HCT116 (cell line): ENCODE measurements around the gene CENPC. TPM values are rescaled to one million over a fixed set of nuclear protein-coding genes. Genes with fewer than 3 reads are reported as not detected.

Experiments used
- ATAC-seq: fragments of 200-7000 bp; cut with Tn5 transposase; 2 replicates; pipeline ENCODE4 v1.9.1; 2020; ENCODE audit warnings: mild to moderate bottlenecking, moderate library complexity
- BruUV-seq: library from RNA; stranded (reverse); fragments of 400-500 nt; replicated peaks from 2 replicates; lab custom pipeline; 2021; lab: Mats Ljungman, UMichigan
- CTCF ChIA-PET: fragments of 300-600 bp; sonication (Branson Sonifier 250); formaldehyde crosslinking; loops from one replicate; lab custom pipeline; 2021; ENCODE audit warnings: antibody characterized with exemption; lab: Charles Lee
- POLR2A ChIA-PET: fragments of 300-600, 350-600 bp; sonication (Branson Sonifier 250); formaldehyde crosslinking; loops from one replicate; lab custom pipeline; 2021; ENCODE audit warnings: antibody characterized with exemption; lab: Charles Lee
- RAD21 ChIA-PET, 2 experiments: fragments of 300-600 bp; sonication (Branson Sonifier 250); formaldehyde crosslinking; loops; one replicate each; lab custom pipeline; 2023; ENCODE audit warnings: low total read pairs in 2 of 2; ENCODE audit not compliant: uncharacterized antibody in 2 of 2, unreplicated experiment in 2 of 2, low non-redundant PET in 1 of 2; lab: Charles Lee
- DNase-seq: peaks from one replicate; pipeline ENCODE4 v3.0.0-alpha.2; 2010; ENCODE audit warnings: low read depth, low spot score
- H2AFZ ChIP-seq: fragments of 200-600 bp; shearing (Covaris generic), sonication (generic); 2 replicates; pipeline ENCODE4 v1.6.1; 2017; ENCODE audit warnings: low read depth, mixed run types, mixed read lengths, antibody characterized with exemption, low read length; ENCODE audit not compliant: poor library complexity, severe bottlenecking
- H3K27ac ChIP-seq: 2 replicates; pipeline ENCODE4 v1.5.1; 2012; ENCODE audit warnings: low read depth, low read length
- H3K27me3 ChIP-seq: fragments of 200-600 bp; sonication (generic); 2 replicates; pipeline ENCODE4 v1.6.1; 2016; ENCODE audit warnings: mixed run types, low read length, mixed read lengths; ENCODE audit not compliant: insufficient read depth
- H3K36me3 ChIP-seq, 2 experiments: fragments of 200-500 bp in 1 of 2; fragments of 200-600 bp in 1 of 2; sonication (Bioruptor generic) in 1 of 2; sonication (generic) in 1 of 2; 2 replicates each; pipeline versions ENCODE4 v1.5.1 to v1.6.1; 2014 to 2016; ENCODE audit warnings: low read length in 2 of 2, inconsistent platforms in 1 of 2, mixed read lengths in 1 of 2, mixed run types in 1 of 2; ENCODE audit not compliant: insufficient read depth in 2 of 2, control insufficient read depth in 1 of 2
- H3K4me1 ChIP-seq, 2 experiments: fragments of 200-600 bp in 1 of 2; sonication (generic) in 1 of 2; 2 replicates each; pipeline versions ENCODE4 v1.5.1 to v1.6.1; 2012 to 2017; ENCODE audit warnings: low read length in 2 of 2, inconsistent platforms in 1 of 2, mild to moderate bottlenecking in 1 of 2, mixed read lengths in 1 of 2, mixed run types in 1 of 2, moderate library complexity in 1 of 2; ENCODE audit not compliant: insufficient read depth in 2 of 2, control insufficient read depth in 1 of 2
- H3K4me2 ChIP-seq: fragments of 200-600 bp; sonication (generic); 2 replicates; pipeline ENCODE4 v1.6.1; 2017; ENCODE audit warnings: mixed run types, low read length, mixed read lengths
- H3K4me3 ChIP-seq, 2 experiments: fragments of 200-600 bp in 1 of 2; sonication (generic) in 1 of 2; replicated peaks in 1 of 2; 2 replicates each; pipeline ENCODE4 v1.5.1; 2011 to 2016; ENCODE audit warnings: low read length in 2 of 2, control low read depth in 1 of 2, low read depth in 1 of 2, mild to moderate bottlenecking in 1 of 2, mixed read lengths in 1 of 2, mixed run types in 1 of 2
- H3K79me2 ChIP-seq: fragments of 200-600 bp; sonication (generic); 2 replicates; pipeline ENCODE4 v1.6.1; 2017; ENCODE audit warnings: mild to moderate bottlenecking, mixed run types, low read length, moderate library complexity, mixed read lengths; ENCODE audit not compliant: insufficient read depth
- H3K9ac ChIP-seq: fragments of 200-600 bp; sonication (generic); 2 replicates; pipeline ENCODE4 v1.6.1; 2016; ENCODE audit warnings: low read length, mixed read lengths
- H3K9me2 ChIP-seq: fragments of 200-600 bp; sonication (generic), shearing (Covaris generic); 2 replicates; pipeline ENCODE4 v1.6.1; 2017; ENCODE audit warnings: mixed run types, mild to moderate bottlenecking, moderate library complexity; ENCODE audit not compliant: insufficient read depth
- H3K9me3 ChIP-seq, 2 experiments: fragments of 200-500 bp in 1 of 2; fragments of 200-600 bp in 1 of 2; sonication (Bioruptor generic) in 1 of 2; sonication (generic) in 1 of 2; 2 replicates each; pipeline ENCODE4 v1.6.1; 2014 to 2017; ENCODE audit warnings: low read length in 2 of 2, mixed read lengths in 2 of 2, inconsistent platforms in 1 of 2, low read depth in 1 of 2, mild to moderate bottlenecking in 1 of 2, mixed run types in 1 of 2, moderate library complexity in 1 of 2; ENCODE audit not compliant: control insufficient read depth in 1 of 2, insufficient read depth in 1 of 2
- H4K20me1 ChIP-seq: fragments of 200-600 bp; sonication (generic), shearing (Covaris generic); 2 replicates; pipeline ENCODE4 v1.6.1; 2017; ENCODE audit warnings: mixed run types, mild to moderate bottlenecking, moderate library complexity; ENCODE audit not compliant: insufficient read depth
- ELF1 ChIP-seq: IDR thresholded peaks from 2 replicates; pipeline ENCODE4 v1.6.1; 2012; ENCODE audit warnings: low read depth, borderline replicate concordance
- EZH2 ChIP-seq: fragments of 200-600 bp; sonication (generic); IDR thresholded peaks from 2 replicates; pipeline ENCODE4 v1.6.1; 2017; ENCODE audit warnings: antibody characterized with exemption, mixed run types
- FOSL1 ChIP-seq: IDR thresholded peaks from 2 replicates; pipeline ENCODE4 v1.6.1; 2012; ENCODE audit warnings: low read depth
- JUND ChIP-seq: IDR thresholded peaks from 2 replicates; pipeline ENCODE4 v1.6.1; 2012
- MAX ChIP-seq: IDR thresholded peaks from 2 replicates; pipeline ENCODE4 v1.6.1; 2012
- POLR2A ChIP-seq: IDR thresholded peaks from 2 replicates; pipeline ENCODE4 v1.7.0; 2011; ENCODE audit warnings: borderline replicate concordance; ENCODE audit not compliant: insufficient read depth, insufficient read length; ENCODE audit errors: extremely low read depth
- RAD21 ChIP-seq: IDR thresholded peaks from 2 replicates; pipeline ENCODE4 v1.6.1; 2012; ENCODE audit warnings: low read depth, mild to moderate bottlenecking
- REST ChIP-seq: IDR thresholded peaks from 2 replicates; pipeline ENCODE4 v1.6.1; 2012; ENCODE audit warnings: low read depth
- SIN3A ChIP-seq: IDR thresholded peaks from 2 replicates; pipeline ENCODE4 v1.6.1; 2012; ENCODE audit warnings: low read depth
- SP1 ChIP-seq: IDR thresholded peaks from 2 replicates; pipeline ENCODE4 v1.6.1; 2012; ENCODE audit warnings: low read depth
- YY1 ChIP-seq: IDR thresholded peaks from 2 replicates; pipeline ENCODE4 v1.6.1; 2011; ENCODE audit warnings: low read length, low read depth, moderate library complexity, mild to moderate bottlenecking; ENCODE audit not compliant: insufficient replicate concordance; ENCODE audit errors: extremely low read depth
- intact Hi-C: fragments of 100-400 bp; cut with micrococcal nuclease; formaldehyde crosslinking; loops from 2 replicates; pipeline ENCODE4 v1.10.0; 2022
- total RNA-seq: library from RNA; stranded (reverse); gene quantifications from one replicate; pipeline ENCODE4 v1.2.1, GENCODE V29; 2021; ENCODE audit not compliant: unreplicated experiment

The CENPC gene
- total RNA-seq, 1 experiment from 2014 or later = 15.4 TPM

GRCh38 chr4:67570537-67570936 is 25.2 kb upstream of the CENPC start:
- TF ChIP-seq EZH2 (no peak), ELF1 (no peak), SP1 (no peak), POLR2A (no peak), YY1 (no peak), REST (no peak)
- DNase-seq = no peak
- POLR2A ChIA-PET = no interaction called here

GRCh38 chr4:67568820-67569219 is 23.5 kb upstream of the CENPC start:
- no TSS peak for BruUV-seq
- no peak overlapping the region for H2AFZ ChIP-seq

More at GRCh38 chr4:67570537-67570936, 25.2 kb upstream of the CENPC start:
- no peaks in the 10 kb centered on the region for H4K20me1 ChIP-seq
- H3K4me1 ChIP-seq = no peaks in the 10 kb centered on the region
- H3K9me2 ChIP-seq = no peaks in the 10 kb centered on the region
- H3K27me3 ChIP-seq = no peaks in the 10 kb centered on the region
- H3K9me3 ChIP-seq = no peaks in the 10 kb centered on the region
- intact Hi-C loops = no loop called here
- CTCF ChIA-PET = no interaction called here
- H3K27ac ChIP-seq = no peak overlapping the region
- ATAC-seq = no peak
- H3K9ac ChIP-seq = no peak overlapping the region
- RAD21 ChIA-PET = no interaction called here
- H2AFZ ChIP-seq = no peak overlapping the region
- no TSS peak for BruUV-seq
- no peaks in the 10 kb centered on the region for H3K79me2 ChIP-seq
- no peak overlapping the region for H3K4me2 ChIP-seq
- H3K36me3 ChIP-seq = no peaks in the 10 kb centered on the region
- H3K4me3 ChIP-seq = no peak overlapping the region

More at GRCh38 chr4:67568820-67569219, 23.5 kb upstream of the CENPC start:
- TF ChIP-seq JUND = no peak
- no peak for TF ChIP-seq RAD21
- no peak for TF ChIP-seq FOSL1
- TF ChIP-seq SIN3A = no peak
- no peak for TF ChIP-seq SP1
- TF ChIP-seq ELF1 = no peak
- no peak for TF ChIP-seq MAX
- no peak for TF ChIP-seq EZH2
- no peak for TF ChIP-seq YY1
- no peak for TF ChIP-seq POLR2A
- Histone ChIP-seq H3K27ac (no peak overlapping the region), H3K27me3 (no peaks in the 10 kb centered on the region), H4K20me1 (no peaks in the 10 kb centered on the region), H3K9me3 (no peaks in the 10 kb centered on the region), H3K79me2 (no peaks in the 10 kb centered on the region), H3K9ac (no peak overlapping the region), H3K4me3 (no peak overlapping the region), H3K4me2 (no peak overlapping the region), H3K36me3 (no peaks in the 10 kb centered on the region), H3K9me2 (no peaks in the 10 kb centered on the region), H3K4me1 (no peaks in the 10 kb centered on the region)
- ChIA-PET RAD21 (no interaction called here), POLR2A (interaction anchor here (1.6 kb wide), 1 partner anchor 23 kb away, joined by 3 read pairs; the partner anchor contains the start of gene CENPC), CTCF (interaction anchor here (0.9 kb wide), 1 partner anchor 178 kb away, joined by 3 read pairs; no protein-coding TSS in a partner anchor)
- no peak for DNase-seq
- intact Hi-C loops = no loop called here
- ATAC-seq = no peak
